Testis (tissue), 3 donors: Measurements from ENCODE around the gene SLU7. TPM values are rescaled to one million over a fixed set of nuclear protein-coding genes. Genes with fewer than 3 reads are reported as not detected.

Experiments used
- DNase-seq: peaks from one replicate; pipeline ENCODE4 v3.0.0-alpha.2; 2019
- H3K27ac ChIP-seq, 2 donors: fragments of 200-600 bp; sonication (generic); one replicate each; pipeline ENCODE4 v1.5.1; 2019
- H3K27me3 ChIP-seq: fragments of 200-600 bp; sonication (generic); one replicate; pipeline ENCODE4 v1.5.1; 2019
- H3K36me3 ChIP-seq: fragments of 200-600 bp; sonication (generic); one replicate; pipeline ENCODE4 v1.5.1; 2017; ENCODE audit warnings: low read depth; ENCODE audit errors: missing control alignments
- H3K4me1 ChIP-seq: fragments of 200-600 bp; sonication (generic); one replicate; pipeline ENCODE4 v1.5.1; 2019
- H3K4me3 ChIP-seq, 2 donors: fragments of 200-600 bp; sonication (generic); one replicate each; pipeline ENCODE4 v1.5.1; 2017 to 2019
- H3K9me3 ChIP-seq: fragments of 200-600 bp; sonication (generic); one replicate; pipeline ENCODE4 v1.5.1; 2017
- CTCF ChIP-seq, 3 experiments: fragments of 450-650 bp in 2 of 3; fragments of 200-600 bp in 1 of 3; sonication (generic) in 1 of 3; IDR thresholded peaks; one replicate each; pipeline ENCODE4 v1.5.1; 2016 to 2019; ENCODE audit warnings: antibody characterized with exemption in 3 of 3, mild to moderate bottlenecking in 2 of 3, moderate library complexity in 1 of 3
- POLR2A ChIP-seq: fragments of 450-650 bp; IDR thresholded peaks from one replicate; pipeline ENCODE4 v1.6.1; 2017; ENCODE audit warnings: antibody characterized with exemption, mild to moderate bottlenecking, moderate library complexity
- WGBS, 2 donors: methylation state at CpG; one replicate each; pipeline ENCODE4 v1.1.5; 2018; 5-methylcytosine and 5-hydroxymethylcytosine counted together
- intact Hi-C: fragments of 100-400 bp; cut with DNase I; formaldehyde crosslinking; loops from one replicate; pipeline ENCODE4 v1.15.1; 2023; ENCODE audit warnings: low total_unique reads
- polyA plus RNA-seq: library from polyadenylated mRNA; stranded (reverse); fragments of 350-450 nt; fragmentation: Illumina TruSeq; extraction: RNeasy Lipid Tissue Mini Kit (QIAGEN cat#74804); gene quantifications from one replicate; pipeline ENCODE4 v1.2.3, GENCODE V29; 2014; ENCODE audit warnings: low read depth, low replicate concordance; ENCODE audit not compliant: insufficient read depth
- total RNA-seq, 2 donors: library from RNA; depleted of rRNA; stranded (reverse); fragments of >200 nt; gene quantifications; one replicate each; pipeline ENCODE4 v1.2.3, GENCODE V29; 2016

The SLU7 gene
- total and polyA plus RNA-seq, 3 donors from 2014 or later, result 60.1 to 100.0 (median 92.4) TPM

GRCh38 chr5:160421625-160422258 lies 2.9 kb upstream of the SLU7 start, which contains the start of gene PTTG1:
PTTG1 (plus strand) TSS chr5:160421855; CDS start chr5:160422313, 458 bp downstream.
- Histone ChIP-seq H3K36me3 (no peaks in the 10 kb centered on the region), H3K4me1 (peaks cover 7% of the 10 kb centered on the region), H3K4me3 (peak within 1 kb of the TSS; percentile 44 to 68), H3K27ac (peak within 1 kb of the TSS; percentile 31 to 41), H3K9me3 (no peaks in the 10 kb centered on the region), H3K27me3 (no peaks in the 10 kb centered on the region)
- 1% methylated on average over 13 to 35 of the region's 39 CpGs for WGBS, 2 donors
- peak; percentile 98 for DNase-seq
- TF ChIP-seq CTCF (IDR thresholded peaks at IDR 0.05) (no peak), POLR2A (no peak)
- intact Hi-C loops, result no loop called here

- H3K9me3 ChIP-seq, result no peaks in the 10 kb centered on the region
- H3K4me1 ChIP-seq, result peaks cover 7% of the 10 kb centered on the region
- TF ChIP-seq CTCF (IDR thresholded peaks at IDR 0.05), result no peak
- TF ChIP-seq POLR2A, result no peak
- DNase-seq, result no peak
- no peak overlapping the region for H3K4me3 ChIP-seq
- intact Hi-C loops, result no loop called here
- no peaks in the 10 kb centered on the region for H3K36me3 ChIP-seq
- H3K27ac ChIP-seq, result peak overlapping the region in 1 of 2 donors; percentile 86
- H3K27me3 ChIP-seq, result no peaks in the 10 kb centered on the region
Measured at GRCh38 chr5:160420331-160420610, 1.4 kb upstream of the SLU7 start.

- no peaks in the 10 kb centered on the region for H3K9me3 ChIP-seq
- H3K27ac ChIP-seq, result peak overlapping the region; percentile 81 to 86
- no peaks in the 10 kb centered on the region for H3K36me3 ChIP-seq
- H3K27me3 ChIP-seq, result no peaks in the 10 kb centered on the region
- intact Hi-C loops, result no loop called here
- H3K4me3 ChIP-seq, result peak overlapping the region; percentile 76 to 86
- H3K4me1 ChIP-seq, result peaks cover 7% of the 10 kb centered on the region
- WGBS, 2 donors, result 26 to 36% methylated on average over 11 of the region's 11 CpGs
- no peak for TF ChIP-seq POLR2A
- TF ChIP-seq CTCF (IDR thresholded peaks at IDR 0.05), result no peak
- no peak for DNase-seq
Measured at GRCh38 chr5:160419458-160420330, 813 bp upstream of the SLU7 start.

- Histone ChIP-seq H3K4me3 (peak within 1 kb of the TSS; percentile 77 to 79), H3K36me3 (no peaks in the 10 kb centered on the region), H3K27ac (peak within 1 kb of the TSS; percentile 84 to 88), H3K9me3 (no peaks in the 10 kb centered on the region), H3K4me1 (peaks cover 5% of the 10 kb centered on the region), H3K27me3 (no peaks in the 10 kb centered on the region)
- DNase-seq, result peak; percentile 92
- intact Hi-C loops, result no loop called here
- no peak for TF ChIP-seq CTCF (IDR thresholded peaks at IDR 0.05)
- TF ChIP-seq POLR2A, result peak; percentile 70
- 0% methylated on average over 39 to 41 of the region's 41 CpGs for WGBS, 2 donors
Measured at GRCh38 chr5:160399402-160400353, 19.2 kb downstream of the SLU7 start, which contains the start of gene FAM200C. FAM200C (minus strand) TSS chr5:160400054; CDS start chr5:160395490, 4,564 bp downstream.
